ENCODE results near the gene UTS2B.
A peak's percentile ranks its signal among the peaks of the same experiment; 100 is the strongest.

UTS2B gene

DNA sequence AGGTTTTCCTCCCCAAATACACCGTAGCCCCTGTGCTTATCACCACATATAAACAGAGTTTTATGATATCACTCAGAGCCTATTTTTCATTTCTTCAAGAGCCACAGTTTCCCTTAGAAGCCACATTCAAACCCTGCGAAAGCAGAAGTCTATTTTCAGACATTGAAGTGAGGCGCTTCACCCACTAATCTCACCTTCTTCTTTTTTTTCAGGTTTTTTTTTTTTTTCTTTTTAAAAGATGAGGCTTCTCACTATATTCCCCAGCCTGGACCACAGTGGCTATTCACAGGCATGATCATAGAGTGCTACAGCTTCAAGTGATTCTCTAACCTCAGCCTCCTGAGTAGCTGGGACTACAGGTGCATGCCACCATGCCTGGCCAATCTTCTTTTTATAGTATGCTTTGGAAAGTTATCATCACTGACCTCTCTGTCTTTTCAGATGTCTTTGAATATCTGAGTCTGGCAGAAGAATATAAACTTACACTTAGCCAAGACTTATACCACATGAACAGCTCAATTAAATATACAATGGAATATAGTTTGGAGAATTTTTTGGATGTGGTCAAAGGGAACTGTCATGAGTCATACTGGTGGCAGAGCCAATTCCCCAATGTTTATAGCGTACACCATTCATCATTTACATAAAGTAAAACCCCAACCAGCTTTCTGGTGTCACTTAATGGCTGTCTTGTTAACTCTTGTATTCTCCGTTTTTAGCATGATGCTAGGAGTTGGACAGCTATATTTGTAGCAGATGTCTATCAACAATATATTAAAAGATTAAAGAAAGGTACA is 60.8 kb downstream of the UTS2B start:
- FAIRE-seq (no peak), DNase-seq (ENCODE audit: insufficient read length, low spot score) (no peak)
- TF ChIP-seq CTCF (IDR thresholded peaks at IDR 0.05; ENCODE audit: insufficient read depth, missing control alignments) = no peak

DNA sequence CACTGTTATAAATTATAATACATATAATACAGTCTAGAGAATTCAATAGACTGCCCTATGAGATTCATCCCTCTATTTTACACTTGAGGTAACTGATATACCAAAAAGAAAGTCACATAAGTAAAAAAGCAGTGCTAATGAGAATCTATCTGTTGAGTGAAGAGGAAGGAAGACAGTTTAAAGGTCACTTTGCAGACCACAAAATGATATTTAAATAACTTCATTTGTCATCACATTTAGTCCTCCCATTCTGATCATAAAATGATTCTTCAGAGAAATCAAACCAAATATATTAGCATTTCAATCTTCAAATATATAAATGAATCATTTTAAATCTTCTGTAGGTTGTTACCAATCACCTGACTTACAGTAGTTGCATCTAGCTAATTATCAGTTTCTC is 61.6 kb downstream of the UTS2B start:
- no peak for TF ChIP-seq CTCF (IDR thresholded peaks at IDR 0.05; ENCODE audit: insufficient read depth, missing control alignments)
- no peak for DNase-seq (ENCODE audit: insufficient read length, low spot score)
- no peak for FAIRE-seq

- FAIRE-seq (no peak), DNase-seq (ENCODE audit: insufficient read length, low spot score) (no peak)
- no peak for TF ChIP-seq CTCF (IDR thresholded peaks at IDR 0.05; ENCODE audit: insufficient read depth, missing control alignments)
Measured at GRCh38 chr3:191263850-191264249, 66.5 kb downstream of the UTS2B start.

- FAIRE-seq = peak; percentile 56
- no peak for TF ChIP-seq CTCF (IDR thresholded peaks at IDR 0.05; ENCODE audit: insufficient read depth, missing control alignments)
- DNase-seq (ENCODE audit: insufficient read length, low spot score) = no peak
Measured at GRCh38 chr3:191263365-191263764, 67.0 kb downstream of the UTS2B start.

DNA sequence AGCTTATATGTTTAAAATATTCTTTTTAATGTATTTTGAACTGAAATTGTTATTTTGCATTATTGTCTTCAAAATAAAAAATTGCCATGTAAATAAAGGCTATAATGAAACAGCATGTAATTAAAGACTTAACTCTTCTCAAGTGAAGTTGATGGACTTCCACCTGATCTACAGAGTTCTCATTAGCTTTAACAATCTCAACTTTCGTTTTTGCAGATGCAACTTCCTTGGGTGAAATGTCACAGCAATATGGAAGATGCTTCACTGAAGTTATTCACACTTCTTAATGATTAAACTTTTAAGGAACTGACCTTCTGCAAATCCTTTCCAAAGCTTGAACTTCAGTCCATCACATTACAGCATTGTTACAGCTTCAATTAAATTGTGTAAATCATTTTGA is 67.7 kb downstream of the UTS2B start:
- peak; percentile 63 for FAIRE-seq
- no peak for TF ChIP-seq CTCF (IDR thresholded peaks at IDR 0.05; ENCODE audit: insufficient read depth, missing control alignments)
- no peak for DNase-seq (ENCODE audit: insufficient read length, low spot score)

- no peak for TF ChIP-seq CTCF (IDR thresholded peaks at IDR 0.05; ENCODE audit: insufficient read depth, missing control alignments)
- DNase-seq (ENCODE audit: insufficient read length, low spot score) = no peak
- FAIRE-seq = no peak
Measured at GRCh38 chr3:191261304-191261638, 69.1 kb downstream of the UTS2B start.

- no peak for TF ChIP-seq CTCF (IDR thresholded peaks at IDR 0.05; ENCODE audit: insufficient read depth, missing control alignments)
- FAIRE-seq = no peak
- no peak for DNase-seq (ENCODE audit: insufficient read length, low spot score)
Measured at GRCh38 chr3:191260431-191261303, 69.7 kb downstream of the UTS2B start.
